ENCODE data around the gene AIFM2. TPM values are rescaled to one million over a fixed set of nuclear protein-coding genes. Genes with fewer than 3 reads are reported as not detected.
"Not testable (repeated sequence)": the region's sequence is repeated elsewhere in the genome, so short reads cannot be mapped to it uniquely, and the experiment has no call there.

Gene AIFM2
- polyA plus RNA-seq, 2 of the 4 experiments (the other 2 are of a cell fraction) = 30.0 to 34.8 TPM

DNA sequence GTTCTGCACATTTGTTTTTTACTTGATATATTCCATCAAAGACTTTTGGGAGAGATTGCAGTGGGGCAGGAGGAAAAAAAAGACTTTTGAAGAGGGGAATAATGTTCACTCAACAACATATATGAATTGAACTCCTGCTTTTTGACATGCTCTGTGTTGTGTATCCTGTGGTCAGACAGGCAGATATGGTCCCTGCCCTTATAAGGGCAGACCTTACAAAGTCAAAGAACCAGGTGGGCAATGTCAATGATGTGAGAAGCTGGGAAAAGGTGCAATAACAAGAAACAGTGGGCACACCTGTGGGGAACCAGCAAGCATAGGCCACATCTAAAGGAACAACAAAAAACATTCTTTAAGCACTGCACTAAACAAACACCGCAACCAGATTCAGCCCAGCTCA lies 8.2 kb downstream of the AIFM2 start:
- CTCF ChIA-PET = interaction anchor here (3.5 to 14.0 kb wide), 3 partner anchors 9 to 23 kb away, joined by 46 to 244 read pairs (median 228); partner anchors contain the start of gene TYSND1
- 88% methylated on average over 1 of the region's 1 CpG for WGBS (ENCODE audit: missing lambda C conversion rate)

DNA sequence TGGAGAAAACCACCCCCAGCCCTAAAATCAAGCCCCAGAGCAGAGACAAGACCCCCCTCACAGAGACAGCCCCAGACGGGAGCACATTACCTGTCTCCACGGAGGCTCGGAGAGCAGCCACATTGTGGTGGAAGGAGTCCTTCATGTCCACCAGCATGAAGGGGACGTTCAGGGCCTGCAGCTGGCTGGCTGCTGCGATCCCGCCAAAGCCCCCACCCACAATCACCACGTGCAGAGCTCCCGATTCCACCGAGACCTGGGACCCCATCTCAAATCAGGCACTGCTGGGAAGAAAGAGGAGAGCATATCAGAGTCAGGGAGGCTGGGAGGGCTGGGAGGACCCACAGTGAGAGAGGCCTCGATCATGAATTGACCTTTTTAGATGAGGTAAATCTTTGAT lies 8.8 kb downstream of the AIFM2 start:
- WGBS (ENCODE audit: missing lambda C conversion rate) = 93% methylated on average over 10 of the region's 10 CpGs
- Histone ChIP-seq H3K9me3 (no peaks in the 10 kb centered on the region), H3K4me2 (no peak overlapping the region), H3K4me1 (no peaks in the 10 kb centered on the region; the same call in 2 of the 3 replicates), H3K27ac (no peak overlapping the region), H3K4me3 (no peak overlapping the region)
- CTCF ChIA-PET = interaction anchor here (1.3 to 14.0 kb wide), 5 partner anchors 9 to 165 kb away, joined by 4 to 244 read pairs (median 5); partner anchors contain the start of genes AIFM2 and TYSND1
- ATAC-seq = no peak
- DNase-seq (ENCODE audit: low read depth in 1 of 2, low spot score in 1 of 2) = no peak
- POLR2A ChIA-PET = no interaction called here
- no peak for TF ChIP-seq CBX8 (IDR thresholded peaks at IDR 0.05)
- TF ChIP-seq TP53 (CRISPR knock-in tag; IDR thresholded peaks at IDR 0.05) = no peak
- TF ChIP-seq CHD2 (IDR thresholded peaks at IDR 0.05; ENCODE audit: low read length, partially characterized antibody) = no peak
- no peak for TF ChIP-seq KDM1A (IDR thresholded peaks at IDR 0.05; ENCODE audit: low read depth)
- TF ChIP-seq RARB (CRISPR knock-in tag; IDR thresholded peaks at IDR 0.05) = no peak
- no peak for FAIRE-seq

More for the DNA sequence above, 8.2 kb downstream of the AIFM2 start:
- Histone ChIP-seq H3K4me3 (no peak overlapping the region), H3K27ac (peak overlapping the region in 1 of 2 experiments; percentile 4; a peak in 2 of 6 replicates), H3K4me1 (no peaks in the 10 kb centered on the region; the same call in 2 of the 3 replicates), H3K4me2 (no peak overlapping the region), H3K9me3 (no peaks in the 10 kb centered on the region)
- FAIRE-seq (no peak), DNase-seq (ENCODE audit: low read depth in 1 of 2, low spot score in 1 of 2) (no peak), ATAC-seq (no peak)
- POLR2A ChIA-PET = no interaction called here
- TF ChIP-seq, protein P1, sequence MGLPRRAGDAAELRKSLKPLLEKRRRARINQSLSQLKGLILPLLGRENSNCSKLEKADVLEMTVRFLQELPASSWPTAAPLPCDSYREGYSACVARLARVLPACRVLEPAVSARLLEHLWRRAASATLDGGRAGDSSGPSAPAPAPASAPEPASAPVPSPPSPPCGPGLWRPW (IDR thresholded peaks at IDR 0.05) = no peak
- TF ChIP-seq FOSL2 (IDR thresholded peaks at IDR 0.05) = no peak
- no peak for TF ChIP-seq FOSL2 (CRISPR knock-in tag; IDR thresholded peaks at IDR 0.05)
- no peak for TF ChIP-seq POLR2A (IDR thresholded peaks at IDR 0.05; ENCODE audit: low read length)
- TF ChIP-seq, protein P2, sequence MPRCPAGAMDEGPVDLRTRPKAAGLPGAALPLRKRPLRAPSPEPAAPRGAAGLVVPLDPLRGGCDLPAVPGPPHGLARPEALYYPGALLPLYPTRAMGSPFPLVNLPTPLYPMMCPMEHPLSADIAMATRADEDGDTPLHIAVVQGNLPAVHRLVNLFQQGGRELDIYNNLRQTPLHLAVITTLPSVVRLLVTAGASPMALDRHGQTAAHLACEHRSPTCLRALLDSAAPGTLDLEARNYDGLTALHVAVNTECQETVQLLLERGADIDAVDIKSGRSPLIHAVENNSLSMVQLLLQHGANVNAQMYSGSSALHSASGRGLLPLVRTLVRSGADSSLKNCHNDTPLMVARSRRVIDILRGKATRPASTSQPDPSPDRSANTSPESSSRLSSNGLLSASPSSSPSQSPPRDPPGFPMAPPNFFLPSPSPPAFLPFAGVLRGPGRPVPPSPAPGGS (IDR thresholded peaks at IDR 0.05) = no peak
- TF ChIP-seq ZNF302 (CRISPR knock-in tag; IDR thresholded peaks at IDR 0.05) = no peak
- TF ChIP-seq CEBPB (IDR thresholded peaks at IDR 0.05) = no peak
- TF ChIP-seq HEYL (CRISPR knock-in tag; IDR thresholded peaks at IDR 0.05) = no peak
- TF ChIP-seq CBX8 (IDR thresholded peaks at IDR 0.05) = no peak
- no peak for TF ChIP-seq ZFP36 (IDR thresholded peaks at IDR 0.05; ENCODE audit: borderline replicate concordance, partially characterized antibody)
- no peak for TF ChIP-seq TP53 (CRISPR knock-in tag; IDR thresholded peaks at IDR 0.05)
- no peak for TF ChIP-seq HOXB13 (CRISPR knock-in tag; IDR thresholded peaks at IDR 0.05; ENCODE audit: low read depth)
- TF ChIP-seq HOXA7 (CRISPR knock-in tag; IDR thresholded peaks at IDR 0.05) = no peak
- TF ChIP-seq, protein P3, sequence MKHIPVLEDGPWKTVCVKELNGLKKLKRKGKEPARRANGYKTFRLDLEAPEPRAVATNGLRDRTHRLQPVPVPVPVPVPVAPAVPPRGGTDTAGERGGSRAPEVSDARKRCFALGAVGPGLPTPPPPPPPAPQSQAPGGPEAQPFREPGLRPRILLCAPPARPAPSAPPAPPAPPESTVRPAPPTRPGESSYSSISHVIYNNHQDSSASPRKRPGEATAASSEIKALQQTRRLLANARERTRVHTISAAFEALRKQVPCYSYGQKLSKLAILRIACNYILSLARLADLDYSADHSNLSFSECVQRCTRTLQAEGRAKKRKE (CRISPR knock-in tag; IDR thresholded peaks at IDR 0.05; ENCODE audit: low read depth) = no peak
- TF ChIP-seq, protein P4, sequence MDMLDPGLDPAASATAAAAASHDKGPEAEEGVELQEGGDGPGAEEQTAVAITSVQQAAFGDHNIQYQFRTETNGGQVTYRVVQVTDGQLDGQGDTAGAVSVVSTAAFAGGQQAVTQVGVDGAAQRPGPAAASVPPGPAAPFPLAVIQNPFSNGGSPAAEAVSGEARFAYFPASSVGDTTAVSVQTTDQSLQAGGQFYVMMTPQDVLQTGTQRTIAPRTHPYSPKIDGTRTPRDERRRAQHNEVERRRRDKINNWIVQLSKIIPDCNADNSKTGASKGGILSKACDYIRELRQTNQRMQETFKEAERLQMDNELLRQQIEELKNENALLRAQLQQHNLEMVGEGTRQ (IDR thresholded peaks at IDR 0.05) = no peak
- TF ChIP-seq POLR2AphosphoS2 (conservative IDR thresholded peaks at IDR 0.05; ENCODE audit: low read length) = no peak
- TF ChIP-seq ZC3H11A (IDR thresholded peaks at IDR 0.05) = no peak
- TF ChIP-seq RNF2 (IDR thresholded peaks at IDR 0.05; ENCODE audit: borderline replicate concordance, low read depth) = no peak
- no peak for TF ChIP-seq ESRRA (IDR thresholded peaks at IDR 0.05; ENCODE audit: borderline replicate concordance, low read length)

DNA sequence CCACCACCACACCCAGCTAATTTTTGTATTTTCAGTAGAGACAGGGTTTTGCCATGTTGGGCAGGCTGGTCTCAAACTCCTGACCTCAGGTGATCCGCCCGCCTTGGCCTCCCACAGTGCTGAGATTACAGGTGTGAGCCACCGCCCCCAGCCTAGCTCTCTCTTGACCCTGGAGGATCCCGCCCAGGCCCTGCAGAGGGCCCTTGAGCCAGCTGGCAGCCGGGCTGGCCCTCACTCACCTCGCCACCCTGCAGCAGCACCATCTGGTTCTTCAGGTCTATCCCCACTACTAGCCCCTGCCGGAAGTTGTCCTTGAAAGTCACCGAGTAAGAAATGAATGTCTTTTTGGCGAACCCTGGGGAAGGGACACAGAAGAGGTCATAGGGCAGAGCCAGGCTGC lies 9.5 kb downstream of the AIFM2 start:
- DNase-seq (ENCODE audit: low read depth in 1 of 2, low spot score in 1 of 2); H3K9me3 ChIP-seq; H3K4me3 ChIP-seq; H3K4me2 ChIP-seq; FAIRE-seq; H3K4me1 ChIP-seq; ATAC-seq; H3K27ac ChIP-seq: not testable (repeated sequence)
- ChIA-PET CTCF (interaction anchor here (1.3 to 14.0 kb wide), 5 partner anchors 9 to 165 kb away, joined by 4 to 244 read pairs (median 5); partner anchors contain the start of genes AIFM2 and TYSND1), POLR2A (interaction anchor here (1.2 kb wide), 1 partner anchor 23 kb away, joined by 6 read pairs; the partner anchor contains the start of gene TYSND1)
- WGBS (ENCODE audit: missing lambda C conversion rate) = 99% methylated on average over 9 of the region's 9 CpGs
